Sigmoid colon (tissue), 4 donors: ENCODE data around the gene ARHGAP28.

Source experiments
- EP300 ChIP-seq, 4 donors: sonication (generic); formaldehyde crosslinking; IDR thresholded peaks; one replicate each; pipeline ENCODE4 v1.6.1; 2017; ENCODE audit warnings: antibody characterized with exemption in 4 of 4
- TF ChIP-seq, protein P1 (sequence below), 4 experiments: fragments of 450-650 bp in 3 of 4; fragments of 200-600 bp in 1 of 4; IDR thresholded peaks; one replicate each; pipeline ENCODE4 v1.5.1; 2016 to 2019; ENCODE audit warnings: antibody characterized with exemption in 4 of 4, mild to moderate bottlenecking in 3 of 4, moderate library complexity in 2 of 4

DNA sequence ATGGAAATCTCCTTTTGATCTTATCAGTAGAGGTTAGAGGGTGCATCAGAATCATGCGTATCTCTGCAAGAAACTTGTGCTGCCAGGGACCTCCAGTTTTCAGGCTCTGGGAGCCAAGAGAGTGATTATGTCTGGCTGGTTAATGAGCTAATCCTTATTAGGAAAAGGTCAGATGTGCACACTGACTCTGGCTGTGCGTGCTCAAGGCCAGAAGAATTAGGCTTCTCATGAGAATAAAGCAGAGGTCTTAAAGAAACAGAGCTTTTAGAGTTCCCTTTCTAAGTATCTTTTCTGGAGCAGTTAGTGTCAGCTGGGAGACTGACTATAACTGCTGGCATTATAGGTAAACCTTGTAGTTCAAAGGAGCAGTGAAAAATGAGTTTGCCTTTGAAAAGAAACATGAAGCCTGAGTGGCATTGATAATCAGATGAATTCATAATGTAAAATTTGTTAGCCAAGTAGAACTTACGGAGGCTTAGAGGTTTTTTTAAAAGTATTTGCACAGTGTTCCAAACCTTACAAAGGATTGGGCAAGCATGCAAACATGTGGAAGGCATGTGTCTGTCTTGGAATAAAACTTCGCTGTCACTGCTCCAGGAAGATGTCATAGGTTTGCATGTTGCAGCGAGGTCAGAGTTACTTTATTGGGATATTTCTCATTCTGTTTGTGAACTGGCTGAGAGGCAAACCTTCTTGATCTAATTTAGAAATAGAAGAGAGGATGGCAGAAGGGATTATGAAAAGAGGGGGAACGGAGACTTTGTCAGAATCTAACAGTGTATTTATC, 151.7 kb downstream of the ARHGAP28 start:
- TF ChIP-seq EP300 (IDR thresholded peaks at IDR 0.05) = no peak
- TF ChIP-seq, protein P1, sequence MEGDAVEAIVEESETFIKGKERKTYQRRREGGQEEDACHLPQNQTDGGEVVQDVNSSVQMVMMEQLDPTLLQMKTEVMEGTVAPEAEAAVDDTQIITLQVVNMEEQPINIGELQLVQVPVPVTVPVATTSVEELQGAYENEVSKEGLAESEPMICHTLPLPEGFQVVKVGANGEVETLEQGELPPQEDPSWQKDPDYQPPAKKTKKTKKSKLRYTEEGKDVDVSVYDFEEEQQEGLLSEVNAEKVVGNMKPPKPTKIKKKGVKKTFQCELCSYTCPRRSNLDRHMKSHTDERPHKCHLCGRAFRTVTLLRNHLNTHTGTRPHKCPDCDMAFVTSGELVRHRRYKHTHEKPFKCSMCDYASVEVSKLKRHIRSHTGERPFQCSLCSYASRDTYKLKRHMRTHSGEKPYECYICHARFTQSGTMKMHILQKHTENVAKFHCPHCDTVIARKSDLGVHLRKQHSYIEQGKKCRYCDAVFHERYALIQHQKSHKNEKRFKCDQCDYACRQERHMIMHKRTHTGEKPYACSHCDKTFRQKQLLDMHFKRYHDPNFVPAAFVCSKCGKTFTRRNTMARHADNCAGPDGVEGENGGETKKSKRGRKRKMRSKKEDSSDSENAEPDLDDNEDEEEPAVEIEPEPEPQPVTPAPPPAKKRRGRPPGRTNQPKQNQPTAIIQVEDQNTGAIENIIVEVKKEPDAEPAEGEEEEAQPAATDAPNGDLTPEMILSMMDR (IDR thresholded peaks at IDR 0.05) = no peak
